Measurements from ENCODE around the gene PIP5K1B.

GRCh38 chr9:68941780-68942459, 236.9 kb downstream of the PIP5K1B start:
- TF ChIP-seq POLR2AphosphoS5 (IDR thresholded peaks at IDR 0.05; ENCODE audit: low read depth, low read length) (no peak), POLR2A (IDR thresholded peaks at IDR 0.05; ENCODE audit: low read depth, low read length) (no peak), TAF1 (IDR thresholded peaks at IDR 0.05; ENCODE audit: borderline replicate concordance, low read depth, low read length) (no peak)
